ENCODE measurements around the gene MYO1A.

Gene MYO1A

GRCh38 chr12:57047981-57048380 lies 1.9 kb downstream of the MYO1A start:
- H3K36me3 Mint-ChIP-seq: peaks cover 0 to under 1% of the 10 kb centered on the region in 2 donors
- H3K4me1 Mint-ChIP-seq: peaks cover 17 to 21% of the 10 kb centered on the region in 2 donors
- peaks cover 4 to 16% of the 10 kb centered on the region in 2 donors for H3K27me3 Mint-ChIP-seq
- no peak for DNase-seq
- ATAC-seq (replicated peaks): no peak
- H3K27ac Mint-ChIP-seq: peak overlapping the region; percentile 82
- H3K9me3 Mint-ChIP-seq: no peaks in the 10 kb centered on the region
- H3K4me3 Mint-ChIP-seq: no peak overlapping the region

- Mint-ChIP-seq H3K27me3 (peaks cover 4 to 17% of the 10 kb centered on the region in 2 donors), H3K36me3 (no peaks in the 10 kb centered on the region), H3K4me1 (peaks cover 17 to 21% of the 10 kb centered on the region in 2 donors), H3K9me3 (no peaks in the 10 kb centered on the region), H3K27ac (peak overlapping the region; percentile 82), H3K4me3 (peak overlapping the region; percentile 1 to 39)
- ATAC-seq (replicated peaks) (peak; percentile 76 to 87), DNase-seq (peak; percentile 17)
Observed at GRCh38 chr12:57046947-57047890, 2.7 kb downstream of the MYO1A start.

DNA sequence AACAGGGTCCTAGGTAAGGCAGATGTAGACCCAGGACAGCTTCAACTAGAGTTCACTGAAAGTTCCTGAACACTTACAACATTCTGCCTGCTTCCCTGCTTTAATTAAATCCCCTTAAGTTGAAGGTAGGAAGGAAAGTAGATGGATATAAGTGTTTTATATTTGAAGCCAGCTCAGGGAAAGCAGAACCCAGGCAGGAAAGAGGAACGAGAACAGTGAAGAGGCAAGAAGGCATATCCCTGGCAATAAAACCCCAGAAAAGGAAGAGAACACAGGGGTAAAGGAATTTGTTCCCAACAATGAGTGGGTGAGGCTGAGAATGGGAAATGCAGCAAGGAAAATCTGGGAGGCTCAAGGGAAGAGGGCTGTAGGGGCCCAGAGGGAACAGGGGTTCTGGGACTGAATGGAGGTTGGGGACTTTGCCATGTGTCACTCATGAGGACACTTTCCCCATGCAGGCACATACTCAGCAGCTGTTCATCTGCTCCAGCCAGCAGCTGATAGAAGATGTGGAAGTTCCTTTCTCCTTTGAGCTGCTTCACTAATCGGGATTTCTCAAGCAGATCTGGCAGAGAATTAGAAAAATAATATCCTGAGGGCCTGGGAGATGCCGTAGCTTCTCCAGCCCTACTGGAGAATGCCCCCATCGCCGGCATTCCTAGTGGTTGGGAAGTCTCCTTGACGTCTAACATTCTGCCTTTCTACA lies 3.7 kb downstream of the MYO1A start:
- no peaks in the 10 kb centered on the region for H3K9me3 Mint-ChIP-seq
- no peak for ATAC-seq (replicated peaks)
- H3K36me3 Mint-ChIP-seq: no peaks in the 10 kb centered on the region

DNA sequence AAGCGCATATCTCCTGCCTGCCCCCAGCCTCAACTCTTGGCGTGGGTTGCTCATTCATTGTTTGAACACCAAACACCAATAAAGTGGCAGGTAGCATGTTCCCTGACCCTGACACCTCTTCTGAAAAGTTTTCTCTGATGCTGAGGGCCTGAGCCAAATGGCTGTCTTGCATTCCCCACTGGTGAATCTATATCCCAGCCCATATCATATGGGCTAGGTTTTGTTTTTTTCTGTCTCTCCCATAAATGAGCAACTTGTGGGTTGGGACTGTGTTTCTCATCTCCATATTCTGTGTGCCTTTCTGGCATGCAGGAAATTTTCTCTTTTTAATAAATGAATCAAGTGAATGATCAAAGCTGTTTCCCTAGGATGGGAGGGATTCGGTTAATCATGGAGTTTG lies 5.0 kb downstream of the MYO1A start:
- no peak overlapping the region for H3K27ac Mint-ChIP-seq
- peaks cover 17 to 21% of the 10 kb centered on the region in 2 donors for H3K4me1 Mint-ChIP-seq
- H3K9me3 Mint-ChIP-seq: no peaks in the 10 kb centered on the region
- no peak overlapping the region for H3K4me3 Mint-ChIP-seq
- no peak for ATAC-seq (replicated peaks)
- DNase-seq: no peak
- H3K36me3 Mint-ChIP-seq: no peaks in the 10 kb centered on the region
- H3K27me3 Mint-ChIP-seq: peaks cover 4 to 17% of the 10 kb centered on the region in 2 donors

More for the DNA sequence above, 3.7 kb downstream of the MYO1A start:
- DNase-seq: no peak
- no peak overlapping the region for H3K4me3 Mint-ChIP-seq
- H3K27me3 Mint-ChIP-seq: peaks cover 4 to 17% of the 10 kb centered on the region in 2 donors
- H3K27ac Mint-ChIP-seq: no peak overlapping the region
- H3K4me1 Mint-ChIP-seq: peaks cover 17 to 21% of the 10 kb centered on the region in 2 donors

GRCh38 chr12:57044468-57044867 lies 5.5 kb downstream of the MYO1A start:
- no peak overlapping the region for H3K4me3 Mint-ChIP-seq
- no peak for ATAC-seq (replicated peaks)
- H3K4me1 Mint-ChIP-seq: peaks cover 17 to 21% of the 10 kb centered on the region in 2 donors
- H3K36me3 Mint-ChIP-seq: no peaks in the 10 kb centered on the region
- H3K9me3 Mint-ChIP-seq: no peaks in the 10 kb centered on the region
- no peak overlapping the region for H3K27ac Mint-ChIP-seq
- peaks cover 4 to 17% of the 10 kb centered on the region in 2 donors for H3K27me3 Mint-ChIP-seq
- DNase-seq: no peak

- Mint-ChIP-seq H3K4me3 (no peak overlapping the region), H3K36me3 (no peaks in the 10 kb centered on the region), H3K4me1 (peaks cover 16% of the 10 kb centered on the region in 2 donors), H3K9me3 (no peaks in the 10 kb centered on the region), H3K27ac (no peak overlapping the region), H3K27me3 (peaks cover 4 to 17% of the 10 kb centered on the region in 2 donors)
- ATAC-seq (replicated peaks): no peak
- no peak for DNase-seq
Observed at GRCh38 chr12:57042695-57043094, 7.2 kb downstream of the MYO1A start.

- no peaks in the 10 kb centered on the region for H3K9me3 Mint-ChIP-seq
- no peak for DNase-seq
- H3K4me3 Mint-ChIP-seq: no peak overlapping the region
- no peaks in the 10 kb centered on the region for H3K36me3 Mint-ChIP-seq
- peaks cover 4 to 11% of the 10 kb centered on the region in 2 donors for H3K27me3 Mint-ChIP-seq
- H3K4me1 Mint-ChIP-seq: no peaks in the 10 kb centered on the region
- H3K27ac Mint-ChIP-seq: no peak overlapping the region
- no peak for ATAC-seq (replicated peaks)
Observed at GRCh38 chr12:57040750-57041149, 9.2 kb downstream of the MYO1A start.

DNA sequence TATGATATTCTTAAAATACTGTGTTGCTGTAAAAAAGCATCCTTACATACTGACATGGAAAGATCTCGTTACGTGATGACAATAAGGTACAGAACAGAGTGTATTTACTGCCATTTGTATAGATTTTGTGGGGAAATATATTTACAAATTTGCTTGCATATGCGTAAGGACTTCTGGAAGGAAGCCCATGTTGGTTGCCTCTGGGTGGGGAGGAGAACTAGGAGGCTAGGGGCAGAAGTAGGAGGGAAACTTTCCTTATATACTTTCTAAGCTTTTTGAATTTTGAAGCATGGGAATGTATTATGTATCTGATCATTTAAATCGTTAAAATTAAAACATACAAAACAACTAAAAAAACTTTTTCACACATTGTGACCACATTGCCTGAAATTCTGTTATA lies 9.7 kb downstream of the MYO1A start:
- no peak overlapping the region for H3K27ac Mint-ChIP-seq
- H3K36me3 Mint-ChIP-seq: no peaks in the 10 kb centered on the region
- DNase-seq (no peak), ATAC-seq (replicated peaks) (no peak)
- H3K4me1 Mint-ChIP-seq: no peaks in the 10 kb centered on the region
- H3K27me3 Mint-ChIP-seq: peaks cover 4 to 11% of the 10 kb centered on the region in 2 donors
- no peaks in the 10 kb centered on the region for H3K9me3 Mint-ChIP-seq
- H3K4me3 Mint-ChIP-seq: no peak overlapping the region

GRCh38 chr12:57039016-57039798 lies 10.7 kb downstream of the MYO1A start:
- DNase-seq: no peak
- Mint-ChIP-seq H3K9me3 (no peaks in the 10 kb centered on the region), H3K36me3 (no peaks in the 10 kb centered on the region), H3K4me1 (no peaks in the 10 kb centered on the region), H3K4me3 (no peak overlapping the region), H3K27me3 (peaks cover 4 to 11% of the 10 kb centered on the region in 2 donors), H3K27ac (no peak overlapping the region)
- ATAC-seq (replicated peaks): no peak

DNA sequence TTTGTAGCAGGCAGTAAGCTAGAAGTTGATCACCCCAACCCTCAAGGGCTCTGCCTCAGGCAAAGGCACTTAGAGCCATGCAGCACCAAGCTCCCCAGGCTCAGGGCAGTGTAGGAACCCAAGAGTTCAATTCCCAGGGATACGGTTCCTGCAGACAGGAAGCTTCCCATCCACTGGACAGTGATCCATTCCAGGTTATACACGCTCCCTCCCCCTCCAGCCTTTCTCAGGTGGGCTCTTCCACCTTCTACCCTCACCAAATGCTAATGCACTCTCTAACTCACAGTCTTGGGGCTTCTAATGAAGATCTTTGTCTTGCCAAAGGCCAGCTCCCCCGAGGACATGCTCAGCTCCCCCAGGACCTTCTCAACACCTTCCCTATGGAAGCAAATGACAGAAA lies 12.7 kb downstream of the MYO1A start:
- no peak overlapping the region for H3K27ac Mint-ChIP-seq
- H3K4me3 Mint-ChIP-seq: no peak overlapping the region
- no peaks in the 10 kb centered on the region for H3K4me1 Mint-ChIP-seq
- H3K27me3 Mint-ChIP-seq: no peaks in the 10 kb centered on the region
- DNase-seq: no peak
- no peak for ATAC-seq (replicated peaks)
- no peaks in the 10 kb centered on the region for H3K36me3 Mint-ChIP-seq
- no peaks in the 10 kb centered on the region for H3K9me3 Mint-ChIP-seq

DNA sequence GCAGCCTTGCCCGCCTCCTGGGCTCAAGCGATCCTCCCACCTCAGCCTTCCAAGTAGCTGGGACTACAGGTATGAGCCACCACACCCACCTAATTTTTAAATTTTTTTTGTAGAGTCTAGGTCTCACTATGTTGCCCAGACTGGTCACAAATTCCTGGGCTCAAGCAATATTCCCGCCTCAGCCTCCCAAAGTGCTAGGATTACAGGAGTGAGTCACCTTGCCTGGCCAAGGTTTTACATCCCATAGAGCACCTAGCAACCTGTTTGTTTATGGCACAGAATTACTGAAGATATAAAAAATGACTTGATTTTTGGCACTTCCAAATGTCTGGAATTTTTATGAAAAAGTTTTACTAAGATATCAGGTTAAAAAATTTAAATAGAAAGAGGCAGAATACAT lies 16.5 kb downstream of the MYO1A start:
- Mint-ChIP-seq H3K4me3 (no peak overlapping the region), H3K36me3 (no peaks in the 10 kb centered on the region), H3K9me3 (no peaks in the 10 kb centered on the region), H3K27ac (no peak overlapping the region), H3K4me1 (peaks cover 10% of the 10 kb centered on the region in 2 donors), H3K27me3 (no peaks in the 10 kb centered on the region)
- ATAC-seq (replicated peaks): no peak
- DNase-seq: no peak

- no peak for DNase-seq
- H3K4me3 Mint-ChIP-seq: no peak overlapping the region
- no peaks in the 10 kb centered on the region for H3K36me3 Mint-ChIP-seq
- no peak for ATAC-seq (replicated peaks)
- H3K9me3 Mint-ChIP-seq: no peaks in the 10 kb centered on the region
- H3K27ac Mint-ChIP-seq: no peak overlapping the region
- H3K27me3 Mint-ChIP-seq: peaks cover under 1 to 4% of the 10 kb centered on the region in 2 donors
- H3K4me1 Mint-ChIP-seq: peaks cover 16 to 20% of the 10 kb centered on the region in 2 donors
Observed at GRCh38 chr12:57031789-57032188, 18.1 kb downstream of the MYO1A start.

DNA sequence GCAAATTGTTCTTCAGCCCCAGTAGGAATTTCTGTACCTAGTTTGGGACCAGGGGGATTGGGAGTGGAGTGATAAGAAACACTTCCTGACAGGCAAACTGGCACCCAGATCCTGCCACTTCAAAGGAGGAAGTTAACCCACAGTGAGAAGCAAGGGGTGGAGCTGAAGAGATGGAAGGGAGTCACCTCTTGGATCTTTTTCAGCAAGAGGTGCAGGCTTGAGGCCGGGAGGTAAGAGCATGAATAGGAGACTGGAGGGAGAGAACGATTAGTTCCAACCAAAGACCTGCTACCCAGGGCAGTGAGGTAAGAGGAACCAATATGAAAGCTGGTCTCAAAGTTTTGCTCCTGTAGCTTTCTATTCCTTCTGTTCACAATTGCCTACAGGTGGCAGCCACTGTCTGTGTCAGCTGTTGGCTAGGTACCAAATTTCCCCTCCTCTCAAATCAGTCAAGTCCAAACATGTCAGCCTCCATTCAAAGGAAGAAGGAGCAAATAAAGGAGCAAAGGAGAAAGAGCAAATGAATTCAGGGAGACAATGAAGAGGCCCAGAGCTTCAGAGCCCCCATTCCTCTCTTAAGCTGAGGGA lies 18.7 kb downstream of the MYO1A start:
- Mint-ChIP-seq H3K36me3 (no peaks in the 10 kb centered on the region), H3K9me3 (no peaks in the 10 kb centered on the region), H3K4me3 (peak overlapping the region in 1 of 2 donors; percentile 35), H3K4me1 (peaks cover 16 to 20% of the 10 kb centered on the region in 2 donors), H3K27me3 (peaks cover 6 to 9% of the 10 kb centered on the region in 2 donors), H3K27ac (peak overlapping the region; percentile 67)
- no peak for DNase-seq
- ATAC-seq (replicated peaks): peak; percentile 70 to 75

DNA sequence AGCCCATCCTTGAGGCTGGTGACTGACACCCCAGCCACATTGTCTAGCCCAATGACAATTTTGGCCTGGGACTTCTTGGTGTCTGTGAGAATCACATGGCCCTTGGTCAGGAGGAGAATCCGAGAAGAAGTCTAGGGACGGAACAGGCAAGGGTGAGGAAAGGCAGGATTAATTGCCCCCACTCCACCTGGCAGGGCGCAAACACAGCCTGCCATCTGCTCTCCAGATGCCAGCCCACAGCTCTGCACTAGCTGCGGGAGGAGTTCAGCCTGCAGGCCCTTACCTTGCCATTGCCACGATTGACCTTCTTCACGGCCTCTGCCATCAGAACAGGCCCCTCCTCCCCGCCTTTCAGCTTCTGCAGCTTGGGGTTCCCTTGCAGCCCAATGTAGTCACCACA lies 20.5 kb downstream of the MYO1A start:
- Mint-ChIP-seq H3K9me3 (no peaks in the 10 kb centered on the region), H3K27me3 (peaks cover 9 to 13% of the 10 kb centered on the region in 2 donors), H3K4me3 (no peak overlapping the region), H3K27ac (no peak overlapping the region), H3K4me1 (peaks cover 16 to 20% of the 10 kb centered on the region in 2 donors), H3K36me3 (no peaks in the 10 kb centered on the region)
- no peak for DNase-seq
- ATAC-seq (replicated peaks): no peak
